Heart left ventricle (tissue), 13 donors: ENCODE data around the gene ZNF691.

ENCODE experiments used
- CTCF ChIP-seq, 12 donors: fragments of 200-600 bp; sonication (generic) in 4 of 12; IDR thresholded peaks; one replicate each; pipeline versions ENCODE4 v1.5.0 to v1.8.0; 2018 to 2022; ENCODE audit warnings: antibody characterized with exemption in 12 of 12, mild to moderate bottlenecking in 5 of 12
- POLR2A ChIP-seq, 2 donors: fragments of 450-650 bp; IDR thresholded peaks; one replicate each; pipeline ENCODE4 v1.6.1; 2017; ENCODE audit warnings: antibody characterized with exemption in 2 of 2, mild to moderate bottlenecking in 2 of 2, moderate library complexity in 2 of 2
- donor health status: ischemic (EF 13 %, LVEDD 7.1; RV severe dilation, severe dysfunction).
- donor health status: DM: no; HTN: yes; CAD: no.
- donor health status: DM: no; HTN: no; CAD: no.
- donor health status: ischemic (EF 25% LVEDD 6.9; RV normal size, moderate dysfunction).
- donor health status: ischemic (EF 25% LVEDD 5.7; RV mildly dilated, moderate dysfunction).
- donor health status: ischemic (EF 35%, LVEDD 5.7; RV mildly dilated, moderate dysfunction).
- donor health status: nonischemic (EF 11% LVEDD 7.7; RV severe dilation, severe dysfunction).
- donor health status: DM: yes; HTN: yes; CAD: no.
- donor health status: PGD.
- donor health status: ischemic (EF 29% LVEDD 5.4; RV normal size, mild dysfunction).
- donor health status: nonischemic (EF 23%, LVEDD 6.1; RV moderate dilation, normal function).

GRCh38 chr1:42820813-42821212 is 25.6 kb upstream of the ZNF691 start:
- TF ChIP-seq POLR2A (IDR thresholded peaks at IDR 0.05) (no peak), CTCF (IDR thresholded peaks at IDR 0.05) (no peak)
